Spleen (tissue), 11 donors: ENCODE measurements around the gene EHHADH. TPM values are rescaled to one million over a fixed set of nuclear protein-coding genes. Genes with fewer than 3 reads are reported as not detected.

Experiments used
- DNase-seq: peaks from one replicate; pipeline ENCODE4 v3.0.0-alpha.2; 2020
- H3K27ac ChIP-seq, 8 donors: fragments of 200-600 bp; sonication (generic) in 7 of 8; 1 replicate in 4 of 8; 2 replicates in 4 of 8; pipeline versions ENCODE4 v1.5.0 to v1.8.0; 2016 to 2021; ENCODE audit warnings: inconsistent platforms in 4 of 8, mild to moderate bottlenecking in 4 of 8, moderate library complexity in 1 of 8
- H3K27me3 ChIP-seq, 7 donors: fragments of 200-600 bp; sonication (generic) in 6 of 7; replicated peaks in 1 of 7; 1 replicate in 4 of 7; 2 replicates in 3 of 7; pipeline versions ENCODE4 v1.5.0 to v1.8.0; 2016 to 2021; ENCODE audit warnings: inconsistent platforms in 3 of 7, mild to moderate bottlenecking in 1 of 7
- H3K36me3 ChIP-seq, 6 donors: fragments of 200-600 bp; sonication (generic) in 5 of 6; 1 replicate in 4 of 6; 2 replicates in 2 of 6; pipeline versions ENCODE4 v1.5.0 to v1.8.0; 2016 to 2021; ENCODE audit warnings: inconsistent platforms in 2 of 6
- H3K4me1 ChIP-seq, 6 donors: fragments of 200-600 bp; sonication (generic) in 5 of 6; 1 replicate in 3 of 6; 2 replicates in 3 of 6; pipeline versions ENCODE4 v1.5.0 to v1.8.0; 2016 to 2021; ENCODE audit warnings: inconsistent platforms in 3 of 6
- H3K4me3 ChIP-seq, 8 donors: fragments of 200-600 bp; sonication (generic) in 7 of 8; 1 replicate in 4 of 8; 2 replicates in 4 of 8; pipeline versions ENCODE4 v1.5.0 to v1.8.0; 2016 to 2021; ENCODE audit warnings: inconsistent platforms in 4 of 8, mild to moderate bottlenecking in 4 of 8, moderate library complexity in 2 of 8
- H3K9me3 ChIP-seq, 8 donors: fragments of 200-600 bp; sonication (generic) in 7 of 8; 1 replicate in 4 of 8; 2 replicates in 4 of 8; pipeline versions ENCODE4 v1.5.0 to v1.8.0; 2016 to 2021; ENCODE audit warnings: inconsistent platforms in 4 of 8
- CTCF ChIP-seq, 11 experiments: fragments of 200-600 bp in 7 of 11; fragments of 450-650 bp in 4 of 11; sonication (generic) in 4 of 11; IDR thresholded peaks in 8 of 11; conservative IDR thresholded peaks in 3 of 11; 1 replicate in 7 of 11; 2 replicates in 4 of 11; pipeline versions ENCODE4 v1.4.0 to v1.8.0; 2016 to 2021; ENCODE audit warnings: antibody characterized with exemption in 11 of 11, inconsistent platforms in 4 of 11, mild to moderate bottlenecking in 1 of 11
- POLR2A ChIP-seq, 3 donors: fragments of 450-650 bp; IDR thresholded peaks; one replicate each; pipeline ENCODE4 v1.5.1; 2017; ENCODE audit warnings: antibody characterized with exemption in 3 of 3, mild to moderate bottlenecking in 1 of 3
- POLR2AphosphoS5 ChIP-seq, 3 donors: sonication (generic); formaldehyde crosslinking; IDR thresholded peaks; one replicate each; pipeline ENCODE4 v1.5.1; 2017; ENCODE audit warnings: antibody characterized with exemption in 3 of 3
- WGBS, 5 donors: extraction: QIAGEN DNeasy Blood & Tissue Kit in 3 of 5; methylation state at CpG; one replicate each; pipeline versions ENCODE4 v1.1.5 to v1.1.7; 2013 to 2018; 5-methylcytosine and 5-hydroxymethylcytosine counted together
- intact Hi-C: fragments of 100-400 bp; cut with DNase I; formaldehyde crosslinking; loops from one replicate; pipeline ENCODE4 v1.15.0; 2023; ENCODE audit warnings: low total_unique reads
- polyA plus RNA-seq, 3 donors: library from polyadenylated mRNA; stranded (reverse); fragments of 200-250 nt; gene quantifications; one replicate each; pipeline ENCODE4 v1.2.1, GENCODE V29; 2013
- total RNA-seq, 7 donors: library from RNA; depleted of rRNA in 3 of 7; stranded (reverse); fragments of >200 nt in 3 of 7; fragmentation: NEBNext Ultra II Directional in 4 of 7; extraction: Animal tissue kit (Norgen Biotek cat#: 25700) in 4 of 7; gene quantifications; one replicate each; pipeline versions ENCODE4 v1.1.0 to v1.2.1, GENCODE V29; 2016 to 2021
- donor health status: healthy with polysubstance abuse.
- donor health status: DM: no; HTN: no; CAD: no; lungs with moderate emphysema.
- donor health status: DM: no; HTN: no; CAD: no.
- donor health status: Bipolar disorder and iron deficiency.
- donor health status: healthy.
- donor health status: DM: no; HTN: no; CAD: no.
- donor health status: DM: yes; HTN: yes; CAD: no.

EHHADH gene
- total and polyA plus RNA-seq, 10 donors = 1.3 to 18.9 (median 7.4) TPM

- 82 to 99% (median 92%) methylated on average over 4 of the region's 4 CpGs for WGBS, 5 donors
- no peak overlapping the region for H3K27ac ChIP-seq
- no peak for DNase-seq
- H3K4me3 ChIP-seq = no peak overlapping the region
- no peaks in the 10 kb centered on the region for H3K27me3 ChIP-seq
- H3K4me1 ChIP-seq = no peaks in the 10 kb centered on the region
- no peaks in the 10 kb centered on the region for H3K9me3 ChIP-seq
- TF ChIP-seq POLR2A (IDR thresholded peaks at IDR 0.05) (no peak), POLR2AphosphoS5 (IDR thresholded peaks at IDR 0.05) (no peak), CTCF (IDR thresholded peaks at IDR 0.05 in 8 of 11, conservative IDR thresholded peaks at IDR 0.05 in 3 of 11) (no peak)
- no peaks in the 10 kb centered on the region for H3K36me3 ChIP-seq
- intact Hi-C loops = no loop called here
Observed at GRCh38 chr3:185210621-185211142, 43.2 kb downstream of the EHHADH start.

DNA sequence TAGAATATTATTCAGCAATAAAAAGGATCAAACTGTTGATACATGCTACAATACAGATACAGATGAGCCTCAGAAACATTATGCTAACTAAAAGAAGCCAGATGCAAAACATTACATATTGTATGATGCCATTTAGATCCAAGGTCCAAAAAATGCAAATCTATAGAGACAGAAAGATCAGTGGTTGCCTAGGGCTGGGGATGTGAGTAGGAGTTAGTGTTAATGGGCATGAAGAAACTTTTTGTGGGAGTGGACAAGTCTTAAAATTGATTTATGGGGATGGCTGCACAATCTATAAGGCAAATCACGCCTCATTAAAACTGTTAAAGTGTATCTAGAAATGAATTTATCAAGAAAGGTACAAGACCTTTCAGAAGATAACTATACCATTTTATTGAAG, 45.0 kb downstream of the EHHADH start:
- Histone ChIP-seq H3K4me1 (no peaks in the 10 kb centered on the region), H3K27me3 (no peaks in the 10 kb centered on the region), H3K4me3 (no peak overlapping the region), H3K27ac (no peak overlapping the region), H3K36me3 (peaks cover 0 to 8% (median 0%) of the 10 kb centered on the region in 6 donors), H3K9me3 (no peaks in the 10 kb centered on the region)
- intact Hi-C loops = no loop called here
- TF ChIP-seq POLR2AphosphoS5 (IDR thresholded peaks at IDR 0.05) = no peak
- TF ChIP-seq POLR2A (IDR thresholded peaks at IDR 0.05) = no peak
- no peak for TF ChIP-seq CTCF (IDR thresholded peaks at IDR 0.05 in 8 of 11, conservative IDR thresholded peaks at IDR 0.05 in 3 of 11)
- no peak for DNase-seq
- WGBS, 5 donors = 86 to 100% (median 94%) methylated on average over 1 of the region's 1 CpG

DNA sequence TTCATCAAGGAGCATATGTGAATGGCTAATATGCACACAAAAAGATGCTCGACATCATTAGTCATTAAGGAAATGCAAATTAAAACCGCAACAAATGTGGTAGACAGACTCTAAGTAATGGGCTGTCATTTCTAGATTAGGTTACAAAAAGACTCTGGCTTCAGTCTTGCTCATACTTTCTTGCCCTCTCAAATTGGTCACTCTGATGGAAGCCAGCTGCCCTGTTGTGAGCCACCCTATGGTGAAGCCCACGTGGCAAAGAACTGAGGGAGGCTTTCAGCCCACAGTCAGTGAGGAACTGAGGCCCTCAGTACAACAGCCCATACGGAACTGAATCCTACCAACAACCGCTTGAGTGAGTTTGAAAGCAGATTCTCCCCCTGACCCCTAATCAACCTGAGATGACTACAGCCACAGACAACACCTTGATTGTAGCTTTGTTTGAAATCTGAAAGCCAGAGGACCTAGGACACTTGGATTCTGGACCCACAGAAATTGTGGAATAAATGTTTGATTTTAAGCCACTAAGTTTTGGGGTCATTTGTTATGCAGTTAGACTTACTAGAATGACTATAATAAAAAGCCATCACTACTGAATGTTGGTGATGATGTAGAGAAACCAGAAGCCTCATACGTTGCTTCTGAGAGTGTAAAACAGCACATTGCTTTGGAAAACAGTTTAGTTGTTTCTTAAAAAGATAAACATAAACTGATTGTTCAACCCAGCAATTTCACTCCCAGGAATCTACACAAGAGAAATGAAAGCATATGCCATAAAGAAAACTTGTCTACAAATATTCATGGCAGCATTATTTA, 45.7 kb downstream of the EHHADH start:
- WGBS, 5 donors = 55 to 79% (median 75%) methylated on average over 5 to 6 of the region's 6 CpGs
- TF ChIP-seq POLR2A (IDR thresholded peaks at IDR 0.05) (no peak), POLR2AphosphoS5 (IDR thresholded peaks at IDR 0.05) (no peak), CTCF (IDR thresholded peaks at IDR 0.05 in 8 of 11, conservative IDR thresholded peaks at IDR 0.05 in 3 of 11) (no peak)
- intact Hi-C loops = no loop called here

GRCh38 chr3:185207481-185207880, 46.4 kb downstream of the EHHADH start:
- Histone ChIP-seq H3K36me3 (peaks cover 0 to 18% (median 0%) of the 10 kb centered on the region in 6 donors), H3K4me3 (no peak overlapping the region), H3K27ac (no peak overlapping the region), H3K9me3 (no peaks in the 10 kb centered on the region), H3K27me3 (no peaks in the 10 kb centered on the region), H3K4me1 (no peaks in the 10 kb centered on the region)
- TF ChIP-seq CTCF (IDR thresholded peaks at IDR 0.05 in 8 of 11, conservative IDR thresholded peaks at IDR 0.05 in 3 of 11) (no peak), POLR2AphosphoS5 (IDR thresholded peaks at IDR 0.05) (no peak), POLR2A (IDR thresholded peaks at IDR 0.05) (no peak)
- no peak for DNase-seq
- intact Hi-C loops = no loop called here
- 78 to 96% (median 86%) methylated on average over 2 of the region's 2 CpGs for WGBS, 5 donors

More for the DNA sequence above, 45.7 kb downstream of the EHHADH start:
- Histone ChIP-seq H3K27me3 (no peaks in the 10 kb centered on the region), H3K4me3 (no peak overlapping the region), H3K27ac (no peak overlapping the region), H3K9me3 (no peaks in the 10 kb centered on the region), H3K4me1 (no peaks in the 10 kb centered on the region), H3K36me3 (peaks cover 0 to 14% (median 0%) of the 10 kb centered on the region in 6 donors)
- DNase-seq = no peak
